ENCODE results near the gene TUFT1. TPM values are rescaled to one million over a fixed set of nuclear protein-coding genes. Genes with fewer than 3 reads are reported as not detected.

The TUFT1 gene
- total and polyA plus RNA-seq, 12 donors, result 5.5 to 18.5 (median 9.1) TPM

DNA sequence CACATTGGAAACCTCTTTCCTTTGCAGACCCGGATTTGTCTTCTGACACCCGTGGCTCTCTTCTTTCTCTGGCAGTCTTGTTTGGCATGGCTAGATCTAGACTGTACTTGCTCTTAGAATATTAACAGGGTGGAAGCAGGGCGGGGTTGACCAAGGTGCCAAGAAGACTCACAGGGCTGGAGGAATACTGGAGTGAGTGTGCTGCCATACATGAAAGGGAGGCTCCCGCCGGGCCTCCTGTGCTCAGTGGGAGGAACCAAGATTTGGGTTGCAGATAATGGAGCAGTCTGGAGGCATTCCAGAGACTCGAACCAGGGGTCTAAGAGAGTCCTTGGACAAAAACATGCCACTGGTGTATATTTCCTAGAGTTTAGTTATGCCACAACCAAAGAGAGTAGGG lies 44.2 kb downstream of the TUFT1 start:
- DNase-seq, result no peak
- Histone ChIP-seq H3K27ac (no peak overlapping the region), H3K4me1 (replicated peaks in 1 of 2) (no peaks in the 10 kb centered on the region), H3K27me3 (no peaks in the 10 kb centered on the region), H3K36me3 (replicated peaks in 1 of 2) (peaks cover 0 to 3% of the 10 kb centered on the region in 2 donors), H3K4me3 (no peak overlapping the region), H3K9me3 (replicated peaks in 1 of 3) (no peaks in the 10 kb centered on the region)
- WGBS, 4 donors, result 77 to 89% (median 85%) methylated on average over 6 of the region's 6 CpGs
- intact Hi-C loops (cut with DNase I), result no loop called here
- no peak for TF ChIP-seq POLR2A (IDR thresholded peaks at IDR 0.05)
- TF ChIP-seq, protein P1, sequence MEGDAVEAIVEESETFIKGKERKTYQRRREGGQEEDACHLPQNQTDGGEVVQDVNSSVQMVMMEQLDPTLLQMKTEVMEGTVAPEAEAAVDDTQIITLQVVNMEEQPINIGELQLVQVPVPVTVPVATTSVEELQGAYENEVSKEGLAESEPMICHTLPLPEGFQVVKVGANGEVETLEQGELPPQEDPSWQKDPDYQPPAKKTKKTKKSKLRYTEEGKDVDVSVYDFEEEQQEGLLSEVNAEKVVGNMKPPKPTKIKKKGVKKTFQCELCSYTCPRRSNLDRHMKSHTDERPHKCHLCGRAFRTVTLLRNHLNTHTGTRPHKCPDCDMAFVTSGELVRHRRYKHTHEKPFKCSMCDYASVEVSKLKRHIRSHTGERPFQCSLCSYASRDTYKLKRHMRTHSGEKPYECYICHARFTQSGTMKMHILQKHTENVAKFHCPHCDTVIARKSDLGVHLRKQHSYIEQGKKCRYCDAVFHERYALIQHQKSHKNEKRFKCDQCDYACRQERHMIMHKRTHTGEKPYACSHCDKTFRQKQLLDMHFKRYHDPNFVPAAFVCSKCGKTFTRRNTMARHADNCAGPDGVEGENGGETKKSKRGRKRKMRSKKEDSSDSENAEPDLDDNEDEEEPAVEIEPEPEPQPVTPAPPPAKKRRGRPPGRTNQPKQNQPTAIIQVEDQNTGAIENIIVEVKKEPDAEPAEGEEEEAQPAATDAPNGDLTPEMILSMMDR (IDR thresholded peaks at IDR 0.05), result no peak

DNA sequence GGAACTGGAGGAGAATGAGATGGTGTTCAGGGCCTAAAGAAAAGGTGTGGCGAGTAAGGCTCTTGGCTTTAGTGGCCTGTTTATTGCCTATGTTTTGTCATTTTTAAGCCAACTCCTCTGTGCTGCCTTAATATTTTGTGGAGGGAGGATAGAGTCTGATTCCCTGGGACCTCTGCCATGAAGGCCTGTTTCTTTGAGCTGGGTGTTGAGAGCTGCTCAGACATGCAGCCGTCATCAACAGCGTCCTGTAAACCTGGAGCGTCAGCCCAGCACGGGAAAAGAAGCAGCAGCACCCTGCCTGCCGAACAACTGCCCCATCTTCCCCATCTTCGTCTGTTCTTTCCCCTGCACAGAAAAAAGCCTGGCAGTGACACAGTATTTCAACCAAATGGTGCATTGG lies 44.7 kb downstream of the TUFT1 start:
- no peak for DNase-seq
- no peaks in the 10 kb centered on the region for H3K9me3 ChIP-seq (replicated peaks in 1 of 3)
- WGBS, 4 donors, result 79 to 88% (median 83%) methylated on average over 6 to 7 of the region's 7 CpGs
- no peaks in the 10 kb centered on the region for H3K4me1 ChIP-seq (replicated peaks in 1 of 2)
- H3K36me3 ChIP-seq (replicated peaks in 1 of 2), result peaks cover 0 to 3% of the 10 kb centered on the region in 2 donors
- intact Hi-C loops (cut with DNase I), result no loop called here
- no peak overlapping the region for H3K27ac ChIP-seq
- no peak overlapping the region for H3K4me3 ChIP-seq
- TF ChIP-seq, protein P1 (IDR thresholded peaks at IDR 0.05), result no peak
- no peak for TF ChIP-seq POLR2A (IDR thresholded peaks at IDR 0.05)
- H3K27me3 ChIP-seq, result no peaks in the 10 kb centered on the region

DNA sequence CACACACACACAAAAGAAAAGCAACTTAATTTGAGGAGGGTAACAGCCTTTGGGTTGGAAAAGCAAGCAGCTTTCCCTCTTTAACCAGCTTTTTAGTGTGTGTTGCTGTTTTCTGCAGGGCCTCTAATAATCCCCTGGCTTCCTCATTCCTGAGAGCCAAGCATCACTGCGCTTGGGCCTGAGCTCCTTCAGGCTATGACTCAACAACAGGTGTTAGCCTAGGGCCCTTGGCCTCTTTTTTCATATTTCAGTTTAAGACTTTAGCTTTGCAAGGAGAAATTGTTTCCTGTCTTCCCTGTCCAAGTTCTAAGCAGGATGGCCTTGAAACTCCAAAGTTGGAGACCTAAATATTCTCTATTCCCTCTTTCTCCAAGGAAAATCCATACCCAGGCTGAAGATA lies 45.5 kb downstream of the TUFT1 start:
- Histone ChIP-seq H3K27me3 (no peaks in the 10 kb centered on the region), H3K36me3 (replicated peaks in 1 of 2) (peaks cover 0 to 3% of the 10 kb centered on the region in 2 donors), H3K4me3 (no peak overlapping the region), H3K9me3 (replicated peaks in 1 of 3) (no peaks in the 10 kb centered on the region), H3K4me1 (replicated peaks in 1 of 2) (no peaks in the 10 kb centered on the region), H3K27ac (no peak overlapping the region)
- no peak for TF ChIP-seq POLR2A (IDR thresholded peaks at IDR 0.05)
- 0 to 67% (median 25%) methylated on average over 1 of the region's 1 CpG for WGBS, 4 donors
- no peak for DNase-seq
- intact Hi-C loops (cut with DNase I), result no loop called here

DNA sequence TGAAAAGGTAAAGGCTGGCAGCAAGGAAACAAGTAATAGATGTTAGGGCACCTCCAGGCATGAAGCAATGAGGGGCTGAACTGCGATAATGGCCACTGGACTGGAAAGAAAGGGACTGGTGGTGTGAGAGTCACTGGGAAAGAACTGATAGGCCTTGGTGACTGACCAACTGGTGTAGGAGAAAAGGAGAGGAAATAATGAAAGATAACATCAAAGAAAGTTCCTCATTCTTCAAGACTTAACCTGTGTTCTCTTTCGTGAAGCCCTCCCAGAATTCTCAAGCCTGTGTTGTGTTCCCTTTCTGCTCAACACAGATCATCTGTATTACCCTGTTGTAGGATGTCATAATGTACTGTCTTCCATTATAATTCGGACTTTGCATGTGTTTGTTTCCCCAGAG lies 50.9 kb downstream of the TUFT1 start:
- DNase-seq, result no peak
- Histone ChIP-seq H3K27me3 (no peaks in the 10 kb centered on the region), H3K4me1 (replicated peaks in 1 of 2) (peaks cover 0 to 9% of the 10 kb centered on the region in 2 donors), H3K27ac (no peak overlapping the region), H3K36me3 (replicated peaks in 1 of 2) (no peaks in the 10 kb centered on the region), H3K4me3 (no peak overlapping the region), H3K9me3 (replicated peaks in 1 of 3) (no peaks in the 10 kb centered on the region)
- intact Hi-C loops (cut with DNase I), result loop anchor here (5.0 kb wide), 2 partner anchors 141 to 146 kb away; no protein-coding TSS in a partner anchor
- TF ChIP-seq POLR2A (IDR thresholded peaks at IDR 0.05), result no peak
- TF ChIP-seq, protein P1 (IDR thresholded peaks at IDR 0.05), result no peak
- WGBS, 4 donors, result 80 to 90% (median 82%) methylated on average over 3 of the region's 3 CpGs

DNA sequence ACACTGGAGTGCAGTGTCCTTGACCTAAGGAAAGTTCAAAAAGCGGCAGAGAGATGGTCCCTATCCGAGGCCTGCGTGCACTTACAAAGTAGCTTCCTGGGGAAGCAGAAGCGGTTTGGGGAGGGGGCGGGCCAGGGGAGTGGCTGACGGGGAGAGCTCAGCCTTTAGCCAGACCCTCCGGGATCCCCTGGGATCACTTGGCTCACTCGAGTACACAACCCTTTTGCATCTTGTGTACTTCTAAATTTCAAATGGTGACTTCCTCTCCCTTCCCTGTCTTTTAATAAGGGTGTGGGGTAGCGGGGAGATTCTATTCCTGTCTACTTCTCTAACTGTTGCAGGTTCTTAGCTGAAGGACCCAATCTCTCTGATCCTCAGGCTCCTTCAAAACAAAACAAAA lies 53.6 kb downstream of the TUFT1 start:
- Histone ChIP-seq H3K4me3 (peak overlapping the region in 1 of 4 donors; percentile 32), H3K27ac (no peak overlapping the region), H3K36me3 (replicated peaks in 1 of 2) (no peaks in the 10 kb centered on the region), H3K9me3 (replicated peaks in 1 of 3) (no peaks in the 10 kb centered on the region), H3K27me3 (no peaks in the 10 kb centered on the region), H3K4me1 (replicated peaks in 1 of 2) (peaks cover 0 to 9% of the 10 kb centered on the region in 2 donors)
- no peak for DNase-seq
- TF ChIP-seq, protein P1 (IDR thresholded peaks at IDR 0.05), result no peak
- TF ChIP-seq POLR2A (IDR thresholded peaks at IDR 0.05), result no peak
- intact Hi-C loops (cut with DNase I), result loop anchor here (5.0 kb wide), 2 partner anchors 139 to 144 kb away; no protein-coding TSS in a partner anchor
- WGBS, 4 donors, result 14 to 36% (median 25%) methylated on average over 8 to 9 of the region's 9 CpGs
